ENCODE results near the gene CFAP46.

CFAP46 gene

DNA sequence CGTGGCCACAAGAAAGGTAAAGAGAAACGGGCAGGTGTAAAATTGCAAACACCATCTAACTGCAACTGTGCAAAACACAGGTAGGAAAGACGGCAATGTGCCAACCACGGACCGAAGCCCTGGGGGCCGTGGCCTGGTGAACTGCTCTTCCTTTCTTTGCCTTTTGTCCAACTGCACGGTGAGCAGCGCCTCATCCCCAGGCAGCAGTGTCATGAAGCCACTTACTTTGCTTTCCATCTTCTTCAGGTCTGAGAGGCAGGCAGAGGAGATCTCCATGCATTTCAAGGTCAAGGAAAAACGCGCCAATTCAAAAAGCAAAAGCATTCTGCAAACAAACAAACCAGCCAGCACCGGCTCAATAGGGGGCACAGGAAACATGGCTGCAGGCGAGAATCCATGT, 12.9 kb downstream of the CFAP46 start:
- Histone ChIP-seq H3K36me3 (no peaks in the 10 kb centered on the region), H3K27ac (no peak overlapping the region), H3K27me3 (ENCODE audit: insufficient read depth, low read depth, severe bottlenecking) (no peaks in the 10 kb centered on the region), H3K4me3 (ENCODE audit: low read depth, low read length) (no peak overlapping the region), H3K9me3 (ENCODE audit: severe bottlenecking) (no peaks in the 10 kb centered on the region)
- TF ChIP-seq, protein P1, sequence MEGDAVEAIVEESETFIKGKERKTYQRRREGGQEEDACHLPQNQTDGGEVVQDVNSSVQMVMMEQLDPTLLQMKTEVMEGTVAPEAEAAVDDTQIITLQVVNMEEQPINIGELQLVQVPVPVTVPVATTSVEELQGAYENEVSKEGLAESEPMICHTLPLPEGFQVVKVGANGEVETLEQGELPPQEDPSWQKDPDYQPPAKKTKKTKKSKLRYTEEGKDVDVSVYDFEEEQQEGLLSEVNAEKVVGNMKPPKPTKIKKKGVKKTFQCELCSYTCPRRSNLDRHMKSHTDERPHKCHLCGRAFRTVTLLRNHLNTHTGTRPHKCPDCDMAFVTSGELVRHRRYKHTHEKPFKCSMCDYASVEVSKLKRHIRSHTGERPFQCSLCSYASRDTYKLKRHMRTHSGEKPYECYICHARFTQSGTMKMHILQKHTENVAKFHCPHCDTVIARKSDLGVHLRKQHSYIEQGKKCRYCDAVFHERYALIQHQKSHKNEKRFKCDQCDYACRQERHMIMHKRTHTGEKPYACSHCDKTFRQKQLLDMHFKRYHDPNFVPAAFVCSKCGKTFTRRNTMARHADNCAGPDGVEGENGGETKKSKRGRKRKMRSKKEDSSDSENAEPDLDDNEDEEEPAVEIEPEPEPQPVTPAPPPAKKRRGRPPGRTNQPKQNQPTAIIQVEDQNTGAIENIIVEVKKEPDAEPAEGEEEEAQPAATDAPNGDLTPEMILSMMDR (IDR thresholded peaks at IDR 0.05; ENCODE audit: low read depth, low read length), result no peak
- DNase-seq, result no peak

DNA sequence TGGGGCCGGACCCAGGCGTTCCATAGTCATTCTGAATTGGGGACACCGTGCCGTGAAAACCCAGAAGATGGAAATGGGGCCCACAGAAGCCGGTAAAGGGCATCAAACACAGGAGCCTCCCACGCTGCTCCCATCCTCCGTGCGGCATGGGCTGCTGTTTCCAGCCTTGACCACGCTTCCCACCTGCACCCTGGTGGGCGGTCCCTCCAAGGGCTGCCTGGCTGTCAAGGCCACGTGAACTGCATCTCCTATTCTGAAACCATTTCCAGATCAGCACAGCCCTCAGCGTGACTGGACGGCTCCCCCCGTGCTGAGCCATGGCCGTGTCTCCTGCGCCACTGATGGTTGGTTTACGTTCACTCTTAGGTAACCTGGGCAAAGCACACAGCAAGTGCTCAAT, 14.1 kb downstream of the CFAP46 start:
- Histone ChIP-seq H3K4me3 (ENCODE audit: low read depth, low read length) (no peak overlapping the region), H3K27me3 (ENCODE audit: insufficient read depth, low read depth, severe bottlenecking) (no peaks in the 10 kb centered on the region)
- DNase-seq, result no peak

DNA sequence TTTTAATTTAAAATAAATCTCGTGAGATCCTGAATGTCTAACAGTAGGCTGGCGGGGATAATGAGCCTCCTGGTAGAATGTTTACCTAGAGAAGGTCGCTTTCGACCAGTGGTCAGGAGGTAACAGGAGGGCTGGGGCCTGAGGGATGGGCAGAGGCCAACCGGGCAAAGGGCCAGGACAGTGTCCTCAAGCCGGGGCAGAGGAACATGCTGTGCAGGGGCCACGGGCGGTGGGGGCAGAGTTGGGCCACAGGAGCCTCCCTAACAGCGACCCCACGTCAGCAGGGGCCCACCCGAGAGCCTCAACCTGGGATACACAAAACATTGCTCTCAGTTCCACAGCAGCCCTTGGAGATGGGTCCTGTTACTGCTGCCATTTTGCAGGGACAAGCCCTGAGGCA, 14.5 kb downstream of the CFAP46 start:
- TF ChIP-seq, protein P1 (IDR thresholded peaks at IDR 0.05; ENCODE audit: low read depth, low read length), result no peak
- no peak overlapping the region for H3K27ac ChIP-seq
- no peaks in the 10 kb centered on the region for H3K36me3 ChIP-seq
- H3K4me3 ChIP-seq (ENCODE audit: low read depth, low read length), result no peak overlapping the region
- H3K9me3 ChIP-seq (ENCODE audit: severe bottlenecking), result no peaks in the 10 kb centered on the region
- DNase-seq, result no peak
- H3K27me3 ChIP-seq (ENCODE audit: insufficient read depth, low read depth, severe bottlenecking), result no peaks in the 10 kb centered on the region

More for the DNA sequence above, 14.1 kb downstream of the CFAP46 start:
- Histone ChIP-seq H3K36me3 (no peaks in the 10 kb centered on the region), H3K27ac (no peak overlapping the region), H3K9me3 (ENCODE audit: severe bottlenecking) (no peaks in the 10 kb centered on the region)
- TF ChIP-seq, protein P1 (IDR thresholded peaks at IDR 0.05; ENCODE audit: low read depth, low read length), result no peak

DNA sequence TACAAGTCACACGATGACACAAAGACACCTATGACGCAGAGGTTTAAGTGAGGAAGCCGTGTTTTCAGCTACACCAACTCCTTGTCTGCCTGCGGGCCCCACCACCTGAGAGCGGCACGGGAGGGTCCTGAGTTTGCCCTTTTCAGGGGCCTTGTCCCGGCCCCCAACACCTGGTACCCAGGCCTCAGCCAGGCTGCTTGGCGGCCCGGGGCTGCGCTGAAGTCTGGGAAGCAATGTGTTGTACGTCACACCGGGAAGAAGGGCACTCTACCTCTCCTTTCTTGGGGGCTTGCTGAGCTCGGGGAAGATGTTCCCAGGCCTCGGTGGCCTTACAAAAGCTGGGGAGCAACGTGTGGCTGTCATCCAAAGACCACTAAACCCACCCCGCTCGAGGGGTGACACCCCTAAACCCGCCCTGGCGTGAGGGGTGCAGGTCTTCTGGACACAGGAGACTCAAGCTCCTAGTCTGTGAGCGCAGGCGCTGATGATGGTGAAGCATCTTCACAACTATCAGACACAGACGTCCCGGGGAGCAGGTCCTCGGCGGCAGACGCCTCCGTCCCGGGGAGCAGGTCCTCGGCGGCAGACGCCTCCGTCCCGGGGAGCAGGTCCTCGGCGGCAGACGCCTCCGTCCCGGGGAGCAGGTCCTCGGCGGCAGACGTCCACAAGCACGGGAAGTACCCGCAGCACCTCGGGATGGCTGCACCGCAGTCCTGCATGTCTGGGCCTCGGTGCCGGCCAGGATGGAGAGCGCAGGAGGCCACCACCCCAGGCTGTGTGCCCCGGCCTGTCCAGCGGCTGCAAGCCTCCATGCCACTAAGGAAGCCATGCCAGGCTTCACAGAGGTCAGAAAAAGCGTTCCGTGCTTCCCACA, 15.4 kb downstream of the CFAP46 start:
- TF ChIP-seq, protein P1 (IDR thresholded peaks at IDR 0.05; ENCODE audit: low read depth, low read length), result no peak
- no peak overlapping the region for H3K4me3 ChIP-seq (ENCODE audit: low read depth, low read length)
- no peaks in the 10 kb centered on the region for H3K27me3 ChIP-seq (ENCODE audit: insufficient read depth, low read depth, severe bottlenecking)
- DNase-seq, result no peak
- no peak overlapping the region for H3K27ac ChIP-seq
- no peaks in the 10 kb centered on the region for H3K9me3 ChIP-seq (ENCODE audit: severe bottlenecking)
- no peaks in the 10 kb centered on the region for H3K36me3 ChIP-seq

DNA sequence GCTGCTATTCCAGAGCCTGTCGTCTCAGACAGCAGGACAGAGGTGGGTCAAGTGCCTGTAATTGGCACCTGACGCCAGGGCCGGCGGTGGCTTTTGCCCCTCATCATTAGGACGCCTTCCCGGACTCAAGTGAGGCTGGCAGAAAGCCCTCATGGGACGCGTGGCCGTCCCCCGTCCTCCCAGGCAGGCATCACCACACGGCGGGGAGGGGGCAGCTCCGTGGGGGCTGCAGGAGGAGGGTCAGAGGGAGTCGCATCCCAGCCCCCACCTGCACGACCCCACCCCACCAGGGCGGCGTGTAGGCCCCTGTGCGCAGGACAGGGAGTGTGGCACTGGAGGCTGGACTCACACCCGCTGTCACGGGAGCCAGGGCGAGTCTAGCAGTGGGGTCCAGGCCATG, 16.3 kb downstream of the CFAP46 start:
- H3K9me3 ChIP-seq (ENCODE audit: severe bottlenecking), result no peaks in the 10 kb centered on the region
- H3K36me3 ChIP-seq, result no peaks in the 10 kb centered on the region
- no peak overlapping the region for H3K27ac ChIP-seq
- no peaks in the 10 kb centered on the region for H3K27me3 ChIP-seq (ENCODE audit: insufficient read depth, low read depth, severe bottlenecking)
- no peak for DNase-seq
- TF ChIP-seq, protein P1 (IDR thresholded peaks at IDR 0.05; ENCODE audit: low read depth, low read length), result no peak
- H3K4me3 ChIP-seq (ENCODE audit: low read depth, low read length), result no peak overlapping the region
